A549 (cell line): Measurements from ENCODE around the gene WASF2. TPM values are rescaled to one million over a fixed set of nuclear protein-coding genes. Genes with fewer than 3 reads are reported as not detected.

ENCODE experiments used
- ATAC-seq, 2 experiments: fragments of 200-7000 bp in 1 of 2; fragments of >200 bp in 1 of 2; cut with Nextera tagmentation in 1 of 2; cut with Tn5 transposase in 1 of 2; 3 replicates each; pipeline versions ENCODE4 v1.8.0 to v1.9.1; 2018 to 2020; ENCODE audit warnings: mild to moderate bottlenecking in 1 of 2, moderate library complexity in 1 of 2
- CTCF ChIA-PET: fragments of 300-600 bp; sonication (Branson Sonifier 250); formaldehyde crosslinking; extraction: SDS; loops from one replicate; lab custom pipeline; 2021; ENCODE audit warnings: antibody characterized with exemption, inconsistent platforms; lab: Yijun Ruan, JAX
- POLR2A ChIA-PET: fragments of 350-600 bp; formaldehyde crosslinking; extraction: SDS; loops from one replicate; lab custom pipeline; 2021; ENCODE audit warnings: antibody characterized with exemption, inconsistent platforms; lab: Yijun Ruan, JAX
- DNase-seq, 2 experiments: peaks; one replicate each; pipeline versions ENCODE4 v3.0.0 to v3.0.0-alpha.2; 2011 to 2016; ENCODE audit warnings: low read depth in 1 of 2, low spot score in 1 of 2
- FAIRE-seq: peaks from 2 replicates; lab custom pipeline; 2011; peaks lifted over from hg19 to GRCh38; lab: Jason Lieb, UNC
- H3K27ac ChIP-seq, 2 experiments: fragments of >200 bp; sonication (Bioruptor Twin); formaldehyde crosslinking; 3 replicates each; pipeline ENCODE4 v1.5.1; 2016 to 2017
- H3K4me1 ChIP-seq: fragments of >200 bp; sonication (Bioruptor Twin); formaldehyde crosslinking; 3 replicates; pipeline ENCODE4 v1.6.1; 2016
- H3K4me2 ChIP-seq: fragments of >200 bp; sonication (Bioruptor Twin); formaldehyde crosslinking; 3 replicates; pipeline ENCODE4 v1.6.1; 2016
- H3K4me3 ChIP-seq: fragments of >200 bp; sonication (Bioruptor Twin); formaldehyde crosslinking; 3 replicates; pipeline ENCODE4 v1.5.1; 2016
- H3K9me3 ChIP-seq: fragments of >200 bp; sonication (Bioruptor Twin); formaldehyde crosslinking; 3 replicates; pipeline ENCODE4 v1.6.1; 2016
- CBX8 ChIP-seq: fragments of 200-600 bp; sonication (generic); IDR thresholded peaks from 2 replicates; pipeline ENCODE4 v1.6.1; 2016
- CEBPB ChIP-seq, 2 experiments: fragments of >200 bp in 1 of 2; sonication (Bioruptor Twin) in 1 of 2; formaldehyde crosslinking in 1 of 2; IDR thresholded peaks; 2 replicates each; pipeline ENCODE4 v1.6.1; 2012 to 2016
- CHD2 ChIP-seq: fragments of 150-350 bp; IDR thresholded peaks from 2 replicates; pipeline ENCODE4 v1.6.1; 2014; ENCODE audit warnings: low read length; ENCODE audit not compliant: partially characterized antibody
- CHD4 ChIP-seq: fragments of 200-600 bp; sonication (generic); IDR thresholded peaks from 2 replicates; pipeline ENCODE4 v1.6.1; 2016; ENCODE audit warnings: antibody characterized with exemption, mild to moderate bottlenecking, borderline replicate concordance
- EHF ChIP-seq: fragments of 250-450 bp; sonication (Bioruptor Pico); IDR thresholded peaks from 2 replicates; pipeline ENCODE4 v1.5.0; 2020; ENCODE audit warnings: mild to moderate bottlenecking
- EHMT2 ChIP-seq: fragments of 200-600 bp; sonication (generic); IDR thresholded peaks from 2 replicates; pipeline ENCODE4 v1.6.1; 2016; ENCODE audit warnings: antibody characterized with exemption, low read depth, mild to moderate bottlenecking, moderate library complexity
- EP300 ChIP-seq, 2 experiments: fragments of >200 bp; sonication (Bioruptor Twin); formaldehyde crosslinking; IDR thresholded peaks; 2 replicates in 1 of 2; 3 replicates in 1 of 2; pipeline ENCODE4 v1.6.1; 2016 to 2017
- FOSB ChIP-seq: fragments of 250-450 bp; sonication (Bioruptor Pico); IDR thresholded peaks from 2 replicates; pipeline ENCODE4 v1.5.0; 2020; ENCODE audit warnings: mild to moderate bottlenecking, moderate library complexity
- FOXS1 ChIP-seq: fragments of 250-450 bp; sonication (Bioruptor Pico); IDR thresholded peaks from 2 replicates; pipeline ENCODE4 v1.5.0; 2020; ENCODE audit warnings: mild to moderate bottlenecking, moderate library complexity
- HOXB5 ChIP-seq: fragments of 250-450 bp; sonication (Bioruptor Pico); IDR thresholded peaks from 2 replicates; pipeline ENCODE4 v1.5.0; 2020; ENCODE audit warnings: mild to moderate bottlenecking, moderate library complexity
- MAFK ChIP-seq: fragments of 450-650 bp; IDR thresholded peaks from 2 replicates; pipeline ENCODE4 v1.6.1; 2014; ENCODE audit not compliant: partially characterized antibody
- MAZ ChIP-seq: fragments of 150-350 bp; IDR thresholded peaks from 2 replicates; pipeline ENCODE4 v1.6.1; 2014; ENCODE audit warnings: antibody characterized with exemption, low read depth, low read length, borderline replicate concordance
- NFE2L2 ChIP-seq: fragments of 150-350 bp; conservative IDR thresholded peaks from 2 replicates; pipeline ENCODE4 v1.6.1; 2014; ENCODE audit warnings: low read length
- PHF8 ChIP-seq: fragments of 200-600 bp; sonication (generic); IDR thresholded peaks from 2 replicates; pipeline ENCODE4 v1.6.1; 2016; ENCODE audit warnings: low read depth, mild to moderate bottlenecking, antibody characterized with exemption, moderate library complexity, borderline replicate concordance
- POLR2AphosphoS2 ChIP-seq: conservative IDR thresholded peaks from 2 replicates; pipeline ENCODE4 v1.6.1; 2012; ENCODE audit warnings: low read length, improper control_type of control experiment, inconsistent platforms
- SREBF2 ChIP-seq: fragments of 450-650 bp; IDR thresholded peaks from 2 replicates; pipeline ENCODE4 v1.6.1; 2014; ENCODE audit warnings: mild to moderate bottlenecking, moderate library complexity
- ZSCAN20 ChIP-seq: fragments of 250-450 bp; sonication (Bioruptor Pico); IDR thresholded peaks from 2 replicates; pipeline ENCODE4 v1.8.0; 2022; ENCODE audit warnings: mild to moderate bottlenecking, moderate library complexity
- WGBS: methylation state at CpG from one replicate; pipeline ENCODE4 v1.1.6; 2017; ENCODE audit errors: missing lambda C conversion rate; 5-methylcytosine and 5-hydroxymethylcytosine counted together
- polyA plus RNA-seq, 4 experiments: library from polyadenylated mRNA; depleted of rRNA in 3 of 4; stranded (reverse); fragments of >200 nt; fragmentation: RNase III in 1 of 4; extraction: RNeasy Plus Mini Kit Qiagen cat#74134 plus additional on column Dnase treatment in 1 of 4; gene quantifications; 2 replicates in 3 of 4; 3 replicates in 1 of 4; pipeline ENCODE4 v1.2.3, GENCODE V29; 2011 to 2017
- TF ChIP-seq, protein P1 (sequence below): fragments of 250-450 bp; sonication (Bioruptor Pico); IDR thresholded peaks from 2 replicates; pipeline ENCODE4 v1.5.0; 2021; ENCODE audit warnings: mild to moderate bottlenecking, moderate library complexity, borderline replicate concordance
- TF ChIP-seq, protein P2 (sequence below): fragments of 150-350 bp; IDR thresholded peaks from 2 replicates; pipeline ENCODE4 v1.6.1; 2014; ENCODE audit warnings: low read depth, mild to moderate bottlenecking, low read length
- TF ChIP-seq, protein P3 (sequence below): fragments of 250-450 bp; sonication (Bioruptor Pico); IDR thresholded peaks from 2 replicates; pipeline ENCODE4 v1.5.0; 2020; ENCODE audit warnings: low read depth, mild to moderate bottlenecking, moderate library complexity

WASF2 gene
- polyA plus RNA-seq, 2 of the 4 experiments (the other 2 are of a cell fraction) = 22.7 to 44.9 TPM

DNA sequence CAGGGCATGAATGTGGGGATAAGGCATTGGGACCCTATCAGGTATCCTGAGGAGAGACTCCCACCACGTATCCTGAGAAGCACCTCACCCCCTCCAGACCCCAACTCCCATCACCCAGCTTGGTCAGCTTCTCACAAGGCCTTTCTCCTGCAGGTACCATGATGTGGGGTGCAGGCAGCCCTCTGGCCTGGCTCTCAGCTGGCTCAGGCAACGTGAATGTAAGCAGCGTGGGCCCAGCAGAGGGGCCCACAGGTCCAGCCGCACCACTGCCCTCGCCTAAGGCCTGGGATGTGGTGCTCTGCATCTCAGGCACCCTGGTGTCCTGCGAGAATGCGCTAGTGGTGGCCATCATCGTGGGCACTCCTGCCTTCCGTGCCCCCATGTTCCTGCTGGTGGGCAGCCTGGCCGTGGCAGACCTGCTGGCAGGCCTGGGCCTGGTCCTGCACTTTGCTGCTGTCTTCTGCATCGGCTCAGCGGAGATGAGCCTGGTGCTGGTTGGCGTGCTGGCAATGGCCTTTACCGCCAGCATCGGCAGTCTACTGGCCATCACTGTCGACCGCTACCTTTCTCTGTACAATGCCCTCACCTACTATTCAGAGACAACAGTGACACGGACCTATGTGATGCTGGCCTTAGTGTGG is 96.2 kb downstream of the WASF2 start:
- ChIA-PET POLR2A (interaction anchor here (0.6 to 1.4 kb wide), 3 partner anchors 27 to 93 kb away, joined by 3 read pairs; partner anchors contain the start of gene MAP3K6), CTCF (interaction anchor here (0.6 to 9.6 kb wide), 8 partner anchors 21 to 349 kb away, joined by 3 to 158 read pairs (median 6); no protein-coding TSS in a partner anchor)
- no peak for FAIRE-seq
- H3K4me3 ChIP-seq = no peak overlapping the region
- WGBS = 71% methylated on average over 5 of the region's 18 CpGs
- no peak for TF ChIP-seq EHMT2
- no peak for TF ChIP-seq MAZ
- no peak for TF ChIP-seq FOXS1 (CRISPR knock-in tag)
- TF ChIP-seq POLR2AphosphoS2 = no peak
- no peak for TF ChIP-seq EHF (CRISPR knock-in tag)
- no peak for TF ChIP-seq NFE2L2
- TF ChIP-seq CHD4 = no peak
- TF ChIP-seq, protein P1, sequence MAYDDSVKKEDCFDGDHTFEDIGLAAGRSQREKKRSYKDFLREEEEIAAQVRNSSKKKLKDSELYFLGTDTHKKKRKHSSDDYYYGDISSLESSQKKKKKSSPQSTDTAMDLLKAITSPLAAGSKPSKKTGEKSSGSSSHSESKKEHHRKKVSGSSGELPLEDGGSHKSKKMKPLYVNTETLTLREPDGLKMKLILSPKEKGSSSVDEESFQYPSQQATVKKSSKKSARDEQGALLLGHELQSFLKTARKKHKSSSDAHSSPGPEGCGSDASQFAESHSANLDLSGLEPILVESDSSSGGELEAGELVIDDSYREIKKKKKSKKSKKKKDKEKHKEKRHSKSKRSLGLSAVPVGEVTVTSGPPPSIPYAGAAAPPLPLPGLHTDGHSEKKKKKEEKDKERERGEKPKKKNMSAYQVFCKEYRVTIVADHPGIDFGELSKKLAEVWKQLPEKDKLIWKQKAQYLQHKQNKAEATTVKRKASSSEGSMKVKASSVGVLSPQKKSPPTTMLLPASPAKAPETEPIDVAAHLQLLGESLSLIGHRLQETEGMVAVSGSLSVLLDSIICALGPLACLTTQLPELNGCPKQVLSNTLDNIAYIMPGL (CRISPR knock-in tag) = no peak
- no peak for TF ChIP-seq CEBPB (IDR thresholded peaks at IDR 0.05)
- TF ChIP-seq MAFK = no peak
- no peak for TF ChIP-seq HOXB5 (CRISPR knock-in tag)
- TF ChIP-seq SREBF2 = no peak
- no peak for TF ChIP-seq FOSB (CRISPR knock-in tag)
- TF ChIP-seq, protein P2, sequence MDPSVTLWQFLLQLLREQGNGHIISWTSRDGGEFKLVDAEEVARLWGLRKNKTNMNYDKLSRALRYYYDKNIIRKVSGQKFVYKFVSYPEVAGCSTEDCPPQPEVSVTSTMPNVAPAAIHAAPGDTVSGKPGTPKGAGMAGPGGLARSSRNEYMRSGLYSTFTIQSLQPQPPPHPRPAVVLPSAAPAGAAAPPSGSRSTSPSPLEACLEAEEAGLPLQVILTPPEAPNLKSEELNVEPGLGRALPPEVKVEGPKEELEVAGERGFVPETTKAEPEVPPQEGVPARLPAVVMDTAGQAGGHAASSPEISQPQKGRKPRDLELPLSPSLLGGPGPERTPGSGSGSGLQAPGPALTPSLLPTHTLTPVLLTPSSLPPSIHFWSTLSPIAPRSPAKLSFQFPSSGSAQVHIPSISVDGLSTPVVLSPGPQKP = no peak
- no peak for TF ChIP-seq PHF8
- TF ChIP-seq, protein P3, sequence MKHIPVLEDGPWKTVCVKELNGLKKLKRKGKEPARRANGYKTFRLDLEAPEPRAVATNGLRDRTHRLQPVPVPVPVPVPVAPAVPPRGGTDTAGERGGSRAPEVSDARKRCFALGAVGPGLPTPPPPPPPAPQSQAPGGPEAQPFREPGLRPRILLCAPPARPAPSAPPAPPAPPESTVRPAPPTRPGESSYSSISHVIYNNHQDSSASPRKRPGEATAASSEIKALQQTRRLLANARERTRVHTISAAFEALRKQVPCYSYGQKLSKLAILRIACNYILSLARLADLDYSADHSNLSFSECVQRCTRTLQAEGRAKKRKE (CRISPR knock-in tag) = no peak
- no peak for TF ChIP-seq CBX8
- no peak for TF ChIP-seq ZSCAN20 (CRISPR knock-in tag)
- TF ChIP-seq EP300 (IDR thresholded peaks at IDR 0.05) = no peak
- no peak for TF ChIP-seq CHD2
- no peaks in the 10 kb centered on the region for H3K9me3 ChIP-seq
- ATAC-seq = no peak
- H3K4me2 ChIP-seq = peak overlapping the region; percentile 64; the same call in 1 of the 3 replicates
- H3K4me1 ChIP-seq = peaks cover 22% of the 10 kb centered on the region
- H3K27ac ChIP-seq = no peak overlapping the region
- DNase-seq = no peak

DNA sequence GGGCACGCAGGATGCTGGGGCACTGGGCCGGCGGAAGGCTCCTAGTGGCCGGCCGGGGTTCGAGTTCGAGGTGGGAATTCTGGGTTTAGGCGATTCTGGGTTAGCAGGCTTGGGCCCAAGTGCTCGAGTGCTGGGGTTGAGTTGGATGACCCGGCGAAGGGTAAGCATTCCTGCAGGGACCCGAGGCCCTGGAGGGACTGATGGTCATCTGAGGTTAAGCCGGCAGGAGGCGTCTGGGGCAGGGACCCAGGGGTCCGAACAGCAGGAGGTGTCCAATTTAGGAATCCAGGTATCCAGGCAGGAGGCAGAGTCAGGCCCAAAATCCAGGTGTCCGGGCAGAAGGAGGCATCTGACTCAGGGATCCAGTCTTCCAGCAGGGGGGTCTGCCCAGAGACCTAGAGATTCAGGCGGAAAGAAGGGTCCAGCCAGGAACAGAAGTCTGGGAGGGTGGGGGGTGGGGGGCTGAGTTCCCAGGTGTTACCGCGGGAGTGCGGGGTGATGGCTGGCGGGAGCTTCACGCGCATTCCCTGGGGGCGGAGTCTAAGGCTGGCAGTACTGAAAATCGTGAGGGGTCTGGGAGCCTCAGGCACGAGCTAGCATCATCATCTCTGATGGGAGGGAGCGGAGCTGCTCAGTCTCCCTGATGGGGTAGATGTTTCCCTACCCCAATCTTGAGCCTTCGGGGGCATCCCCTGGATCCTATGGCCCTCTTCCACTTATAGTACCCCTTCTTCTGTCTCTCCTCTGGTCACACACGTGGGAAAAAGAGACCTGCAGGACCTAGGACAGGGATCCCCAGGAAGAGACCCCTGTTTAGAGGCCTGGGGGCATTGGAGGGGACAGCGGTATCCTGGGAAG is 97.0 kb downstream of the WASF2 start:
- TF ChIP-seq, protein P2 = no peak
- TF ChIP-seq, protein P1 (CRISPR knock-in tag) = no peak
- ChIA-PET POLR2A (interaction anchor here (0.6 to 1.4 kb wide), 3 partner anchors 26 to 92 kb away, joined by 3 read pairs; partner anchors contain the start of gene MAP3K6), CTCF (interaction anchor here (0.6 to 9.6 kb wide), 5 partner anchors 25 to 348 kb away, joined by 3 to 158 read pairs (median 4); no protein-coding TSS in a partner anchor)
- Histone ChIP-seq H3K4me2 (peak overlapping the region; percentile 64), H3K4me1 (peaks cover 17% of the 10 kb centered on the region), H3K4me3 (peak overlapping the region; percentile 70), H3K9me3 (no peaks in the 10 kb centered on the region), H3K27ac (peak overlapping the region; percentile 74 to 89)
- FAIRE-seq (no peak), DNase-seq (peak; percentile 28 to 64), ATAC-seq (peak; percentile 46 to 49)
- WGBS = 82% methylated on average over 9 of the region's 30 CpGs
